Sigmoid colon (tissue), 7 donors: Measurements from ENCODE around the gene CA11. TPM values are rescaled to one million over a fixed set of nuclear protein-coding genes. Genes with fewer than 3 reads are reported as not detected.
"Not testable (repeated sequence)": the region's sequence is repeated elsewhere in the genome, so short reads cannot be mapped to it uniquely, and the experiment has no call there.

ENCODE experiments used
- DNase-seq: peaks from one replicate; pipeline ENCODE4 v3.0.0-alpha.2; 2019
- H3K27ac ChIP-seq, 4 donors: fragments of 200-600 bp; sonication (generic); one replicate each; pipeline ENCODE4 v1.5.1; 2016 to 2019; ENCODE audit warnings: mild to moderate bottlenecking in 1 of 4
- H3K27me3 ChIP-seq, 3 donors: fragments of 200-600 bp; sonication (generic); one replicate each; pipeline ENCODE4 v1.5.1; 2019; ENCODE audit warnings: mild to moderate bottlenecking in 1 of 3
- H3K36me3 ChIP-seq, 4 donors: fragments of 200-600 bp; sonication (generic); one replicate each; pipeline ENCODE4 v1.5.1; 2016 to 2019
- H3K4me1 ChIP-seq, 4 donors: fragments of 200-600 bp; sonication (generic); one replicate each; pipeline ENCODE4 v1.5.1; 2017 to 2019
- H3K4me3 ChIP-seq, 4 donors: fragments of 200-600 bp; sonication (generic); one replicate each; pipeline ENCODE4 v1.5.1; 2017 to 2019; ENCODE audit warnings: mild to moderate bottlenecking in 2 of 4, moderate library complexity in 1 of 4
- H3K9me3 ChIP-seq, 4 donors: fragments of 200-600 bp in 3 of 4; sonication (generic) in 3 of 4; one replicate each; pipeline versions ENCODE4 v1.5.1 to v1.6.1; 2013 to 2019
- CTCF ChIP-seq, 4 experiments: fragments of 450-650 bp in 3 of 4; fragments of 200-600 bp in 1 of 4; IDR thresholded peaks; one replicate each; pipeline ENCODE4 v1.5.1; 2016 to 2019; ENCODE audit warnings: antibody characterized with exemption in 4 of 4, mild to moderate bottlenecking in 3 of 4, moderate library complexity in 2 of 4
- EP300 ChIP-seq, 4 donors: sonication (generic); formaldehyde crosslinking; IDR thresholded peaks; one replicate each; pipeline ENCODE4 v1.6.1; 2017; ENCODE audit warnings: antibody characterized with exemption in 4 of 4
- POLR2A ChIP-seq, 2 donors: fragments of 450-650 bp; IDR thresholded peaks; one replicate each; pipeline ENCODE4 v1.6.1; 2016; ENCODE audit warnings: antibody characterized with exemption in 2 of 2, mild to moderate bottlenecking in 2 of 2, moderate library complexity in 2 of 2
- POLR2AphosphoS5 ChIP-seq, 4 donors: sonication (generic); formaldehyde crosslinking; IDR thresholded peaks; one replicate each; pipeline ENCODE4 v1.6.1; 2017; ENCODE audit warnings: antibody characterized with exemption in 4 of 4
- WGBS, 2 donors: extraction: QIAGEN DNeasy Blood & Tissue Kit; methylation state at CpG; one replicate each; pipeline ENCODE4 v1.1.7; 2013; 5-methylcytosine and 5-hydroxymethylcytosine counted together
- intact Hi-C: fragments of 100-400 bp; cut with DNase I; formaldehyde crosslinking; loops from one replicate; pipeline ENCODE4 v1.15.1; 2023
- polyA plus RNA-seq, 3 donors: library from polyadenylated mRNA; stranded (reverse); fragments of 200-250 nt; gene quantifications; one replicate each; pipeline ENCODE4 v1.2.3, GENCODE V29; 2013
- total RNA-seq, 4 donors: library from RNA; depleted of rRNA; stranded (reverse); fragments of >200 nt; gene quantifications; one replicate each; pipeline ENCODE4 v1.1.0, GENCODE V29; 2016
- donor health status: healthy with polysubstance abuse.
- donor health status: Bipolar disorder and iron deficiency.
- donor health status: healthy.

CA11 gene
- total and polyA plus RNA-seq, 7 donors = 2.1 to 29.6 (median 13.2) TPM

DNA sequence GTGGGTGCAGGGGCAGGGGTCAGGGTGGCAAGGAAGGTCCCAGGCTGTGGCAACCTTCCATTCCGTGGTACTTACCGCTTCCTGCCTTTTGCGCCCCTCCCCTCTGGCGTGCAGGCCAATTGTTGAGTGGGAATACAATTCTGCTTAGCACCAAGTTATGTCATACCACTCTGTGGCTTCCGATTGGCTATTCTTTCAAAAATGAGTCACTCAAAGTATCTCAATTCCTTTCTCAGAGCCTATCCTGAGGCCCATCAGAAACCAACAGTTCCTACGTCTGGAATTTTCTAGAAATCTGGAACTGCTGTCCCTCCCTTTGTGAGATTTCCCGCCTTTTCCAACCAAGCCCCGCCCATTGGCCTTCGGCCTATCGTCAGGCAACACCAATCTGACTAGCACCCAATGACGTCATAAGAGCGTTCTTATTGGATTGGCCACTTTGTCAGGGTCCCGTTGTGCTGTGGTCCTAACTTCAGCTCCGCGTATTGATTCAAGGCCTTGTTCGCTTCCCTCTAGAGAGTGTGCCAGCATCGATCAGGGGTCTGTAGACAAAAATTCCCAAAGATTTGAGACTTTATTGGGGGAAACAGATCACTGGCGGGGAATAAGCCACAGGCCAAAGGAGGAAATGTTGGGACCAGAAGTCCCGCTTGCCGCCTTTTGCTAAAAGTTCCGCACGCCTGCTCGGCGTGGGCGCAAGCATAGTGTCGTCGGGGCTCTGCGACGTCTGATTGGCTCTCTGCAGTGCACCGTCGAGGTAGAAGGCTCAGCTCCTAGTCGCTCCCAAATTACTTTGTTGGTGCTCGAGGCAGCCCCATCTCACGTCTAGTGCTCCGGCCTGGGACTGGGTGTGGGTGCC, 15.1 kb upstream of the CA11 start:
- Histone ChIP-seq H3K9me3 (no peaks in the 10 kb centered on the region), H3K27me3 (no peaks in the 10 kb centered on the region), H3K4me1 (peaks cover 0 to 10% (median 9%) of the 10 kb centered on the region in 4 donors), H3K27ac (peak overlapping the region; percentile 22 to 52 (median 40)), H3K4me3 (no peak overlapping the region), H3K36me3 (no peaks in the 10 kb centered on the region)
- 62 to 64% methylated on average over 35 of the region's 35 CpGs for WGBS, 2 donors
- intact Hi-C loops = no loop called here
- DNase-seq = peak; percentile 91
- TF ChIP-seq EP300 (IDR thresholded peaks at IDR 0.05) (no peak), POLR2A (IDR thresholded peaks at IDR 0.05) (no peak)

- no peaks in the 10 kb centered on the region for H3K9me3 ChIP-seq
- no peak for TF ChIP-seq EP300 (IDR thresholded peaks at IDR 0.05)
- TF ChIP-seq POLR2A (IDR thresholded peaks at IDR 0.05) = no peak
- TF ChIP-seq CTCF (IDR thresholded peaks at IDR 0.05) = no peak
- intact Hi-C loops = no loop called here
- H3K4me1 ChIP-seq = peaks cover 0 to 10% (median 9%) of the 10 kb centered on the region in 4 donors
- H3K27ac ChIP-seq = no peak overlapping the region
- WGBS, 2 donors = 77 to 80% methylated on average over 5 of the region's 5 CpGs
- H3K27me3 ChIP-seq = no peaks in the 10 kb centered on the region
- H3K36me3 ChIP-seq = no peaks in the 10 kb centered on the region
- DNase-seq = no peak
- no peak overlapping the region for H3K4me3 ChIP-seq
These were observed 13.8 kb upstream of the CA11 start for GRCh38 chr19:48659768-48660167.

DNA sequence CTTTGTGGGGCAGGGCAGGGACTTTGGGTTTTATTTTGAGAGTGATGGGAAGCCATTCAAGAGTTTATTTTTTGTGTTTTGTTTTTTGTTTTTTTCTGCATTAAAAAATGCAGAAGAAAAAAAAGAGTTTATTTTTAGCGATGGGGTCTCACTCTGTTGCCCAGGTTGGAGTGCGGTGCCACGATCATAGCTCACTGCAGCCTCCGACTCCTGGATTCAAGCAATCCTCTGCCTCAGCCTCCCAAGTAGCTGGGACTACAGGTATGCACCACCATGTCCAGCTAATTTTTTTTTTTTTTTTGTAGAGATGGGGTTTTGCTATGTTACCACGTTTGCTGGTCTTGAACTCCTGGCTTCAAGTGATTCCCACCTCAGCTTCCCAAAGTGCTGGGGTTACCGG, 12.5 kb upstream of the CA11 start:
- Histone ChIP-seq H3K27me3 (no peaks in the 10 kb centered on the region), H3K4me1 (peaks cover 0 to 10% (median 9%) of the 10 kb centered on the region in 4 donors), H3K4me3 (no peak overlapping the region), H3K36me3 (no peaks in the 10 kb centered on the region), H3K9me3 (no peaks in the 10 kb centered on the region), H3K27ac (no peak overlapping the region)
- intact Hi-C loops = no loop called here
- no peak for TF ChIP-seq EP300 (IDR thresholded peaks at IDR 0.05)
- no peak for TF ChIP-seq CTCF (IDR thresholded peaks at IDR 0.05)
- no peak for TF ChIP-seq POLR2AphosphoS5 (IDR thresholded peaks at IDR 0.05)
- no peak for TF ChIP-seq POLR2A (IDR thresholded peaks at IDR 0.05)
- 91 to 94% methylated on average over 6 of the region's 6 CpGs for WGBS, 2 donors
- DNase-seq = no peak

- intact Hi-C loops, H3K36me3 ChIP-seq, H3K4me3 ChIP-seq, H3K4me1 ChIP-seq, DNase-seq, H3K27ac ChIP-seq, H3K27me3 ChIP-seq, H3K9me3 ChIP-seq: not testable (repeated sequence)
- 56 to 89% methylated on average over 5 of the region's 5 CpGs for WGBS, 2 donors
These were observed 11.8 kb upstream of the CA11 start for GRCh38 chr19:48657828-48658227.

GRCh38 chr19:48656840-48657474, 11.0 kb upstream of the CA11 start:
- Histone ChIP-seq H3K27me3 (no peaks in the 10 kb centered on the region), H3K27ac (no peak overlapping the region), H3K9me3 (no peaks in the 10 kb centered on the region), H3K4me1 (peaks cover 0 to 10% (median 9%) of the 10 kb centered on the region in 4 donors), H3K4me3 (no peak overlapping the region), H3K36me3 (no peaks in the 10 kb centered on the region)
- DNase-seq = no peak
- intact Hi-C loops = no loop called here
- 39 to 56% methylated on average over 16 of the region's 16 CpGs for WGBS, 2 donors
- TF ChIP-seq CTCF (IDR thresholded peaks at IDR 0.05) (no peak), POLR2A (IDR thresholded peaks at IDR 0.05) (no peak), EP300 (IDR thresholded peaks at IDR 0.05) (no peak), POLR2AphosphoS5 (IDR thresholded peaks at IDR 0.05) (no peak)
